Adrenal gland (tissue), 12 donors: ENCODE data around the gene SHTN1. TPM values are rescaled to one million over a fixed set of nuclear protein-coding genes. Genes with fewer than 3 reads are reported as not detected.

Source experiments
- DNase-seq, 7 donors: peaks; one replicate each; pipeline ENCODE4 v3.0.0-alpha.2; 2019 to 2020
- H3K27ac ChIP-seq, 5 donors: fragments of 200-600 bp; sonication (generic) in 4 of 5; 1 replicate in 3 of 5; 2 replicates in 2 of 5; pipeline versions ENCODE4 v1.5.1 to v1.8.0; 2016 to 2020; ENCODE audit warnings: mild to moderate bottlenecking in 1 of 5
- H3K27me3 ChIP-seq: fragments of 200-600 bp; 2 replicates; pipeline ENCODE4 v1.8.0; 2021
- H3K36me3 ChIP-seq, 2 donors: fragments of 200-600 bp; replicated peaks in 1 of 2; 1 replicate in 1 of 2; 2 replicates in 1 of 2; pipeline versions ENCODE4 v1.5.1 to v1.8.0; 2018 to 2022
- H3K4me1 ChIP-seq, 2 donors: fragments of 200-600 bp; replicated peaks in 1 of 2; 1 replicate in 1 of 2; 2 replicates in 1 of 2; pipeline versions ENCODE4 v1.5.1 to v1.8.0; 2018 to 2021
- H3K4me3 ChIP-seq, 4 donors: fragments of 200-600 bp; sonication (generic) in 3 of 4; one replicate each; pipeline ENCODE4 v1.5.1; 2016 to 2018
- H3K9me3 ChIP-seq, 3 donors: fragments of 200-600 bp; sonication (generic) in 1 of 3; replicated peaks in 1 of 3; 1 replicate in 2 of 3; 2 replicates in 1 of 3; pipeline versions ENCODE4 v1.5.1 to v1.8.0; 2016 to 2021
- CTCF ChIP-seq, 6 experiments: fragments of 450-650 bp in 4 of 6; fragments of 200-600 bp in 2 of 6; sonication (generic) in 1 of 6; IDR thresholded peaks; 1 replicate in 5 of 6; 2 replicates in 1 of 6; pipeline versions ENCODE4 v1.5.1 to v1.8.0; 2016 to 2021; ENCODE audit warnings: antibody characterized with exemption in 6 of 6, mild to moderate bottlenecking in 2 of 6, moderate library complexity in 1 of 6
- POLR2A ChIP-seq, 2 donors: fragments of 450-650 bp; IDR thresholded peaks; one replicate each; pipeline ENCODE4 v1.6.1; 2017; ENCODE audit warnings: antibody characterized with exemption in 2 of 2, mild to moderate bottlenecking in 2 of 2, moderate library complexity in 1 of 2
- WGBS, 4 donors: extraction: QIAGEN DNeasy Blood & Tissue Kit in 2 of 4; methylation state at CpG; one replicate each; pipeline versions ENCODE4 v1.1.5 to v1.1.7; 2013 to 2017; 5-methylcytosine and 5-hydroxymethylcytosine counted together
- intact Hi-C, 2 donors: fragments of 100-400 bp; cut with DNase I; formaldehyde crosslinking; loops; one replicate each; pipeline versions ENCODE4 v1.14.1 to v1.15.0; 2022 to 2023
- polyA plus RNA-seq, 3 donors: library from polyadenylated mRNA; stranded (reverse); fragments of 200-250 nt in 2 of 3; fragments of 350-450 nt in 1 of 3; fragmentation: Illumina TruSeq in 1 of 3; extraction: RNeasy Lipid Tissue Mini Kit (QIAGEN cat#74804) in 1 of 3; gene quantifications; one replicate each; pipeline ENCODE4 v1.2.3, GENCODE V29; 2013 to 2014
- total RNA-seq, 9 donors: library from RNA; depleted of rRNA in 4 of 9; stranded (reverse); fragments of >200 nt in 4 of 9; fragments of 120-200 nt in 1 of 9; fragmentation: NEBNext Ultra II Directional in 1 of 9; extraction: Animal tissue kit (Norgen Biotek cat#: 25700) in 1 of 9; gene quantifications; one replicate each; pipeline versions ENCODE4 v1.1.0 to v1.2.4, GENCODE V29; 2013 to 2023
- donor health status: healthy with polysubstance abuse.
- donor health status: Bipolar disorder and iron deficiency.
- donor health status: DM: yes; HTN: yes; CAD: no.
- donor health status: DM: no; HTN: no; CAD: no.
- donor health status: DM: no; HTN: no; CAD: no.
- donor health status: DM: yes; HTN: yes; CAD: no.

Gene SHTN1
- total and polyA plus RNA-seq, 12 donors, result 8.8 to 30.3 (median 18.5) TPM

GRCh38 chr10:116973371-116973905 is 31.5 kb downstream of the SHTN1 start:
- TF ChIP-seq CTCF (IDR thresholded peaks at IDR 0.05), result no peak
- no peak for TF ChIP-seq POLR2A (IDR thresholded peaks at IDR 0.05)
- peaks cover 0 to 8% of the 10 kb centered on the region in 2 donors for H3K4me1 ChIP-seq
- H3K9me3 ChIP-seq, result no peaks in the 10 kb centered on the region
- no peaks in the 10 kb centered on the region for H3K36me3 ChIP-seq
- H3K4me3 ChIP-seq, result no peak overlapping the region
- 87 to 98% (median 93%) methylated on average over 4 of the region's 4 CpGs for WGBS, 4 donors
- DNase-seq, result no peak
- no peak overlapping the region for H3K27ac ChIP-seq
- no peaks in the 10 kb centered on the region for H3K27me3 ChIP-seq
- intact Hi-C loops, result no loop called here

DNA sequence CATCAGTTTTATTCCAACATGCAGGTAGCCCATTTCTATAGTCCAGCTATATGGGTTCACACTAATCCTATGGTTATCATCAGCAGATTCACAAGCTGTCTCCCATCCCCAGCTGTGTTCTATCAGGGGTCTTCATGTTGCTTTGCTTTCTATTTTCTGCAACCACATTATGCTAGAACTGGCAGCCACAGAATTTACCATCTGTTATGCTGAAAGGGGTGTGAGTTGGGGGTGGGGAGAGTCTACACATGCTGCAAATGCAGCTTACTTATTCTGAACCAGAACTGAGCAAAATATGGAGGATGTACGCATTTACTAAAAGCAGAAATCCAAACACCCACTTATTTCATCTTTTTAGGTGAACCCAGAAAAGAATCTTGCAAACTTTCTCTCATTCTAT is 32.9 kb downstream of the SHTN1 start:
- WGBS, 4 donors, result 93 to 100% (median 95%) methylated on average over 1 of the region's 1 CpG
- H3K4me3 ChIP-seq, result no peak overlapping the region
- TF ChIP-seq POLR2A (IDR thresholded peaks at IDR 0.05) (no peak), CTCF (IDR thresholded peaks at IDR 0.05) (no peak)
- DNase-seq, result no peak
- no peak overlapping the region for H3K27ac ChIP-seq
- H3K4me1 ChIP-seq, result peaks cover 0 to 8% of the 10 kb centered on the region in 2 donors
- no peaks in the 10 kb centered on the region for H3K27me3 ChIP-seq
- no peaks in the 10 kb centered on the region for H3K9me3 ChIP-seq
- intact Hi-C loops, result no loop called here
- no peaks in the 10 kb centered on the region for H3K36me3 ChIP-seq

DNA sequence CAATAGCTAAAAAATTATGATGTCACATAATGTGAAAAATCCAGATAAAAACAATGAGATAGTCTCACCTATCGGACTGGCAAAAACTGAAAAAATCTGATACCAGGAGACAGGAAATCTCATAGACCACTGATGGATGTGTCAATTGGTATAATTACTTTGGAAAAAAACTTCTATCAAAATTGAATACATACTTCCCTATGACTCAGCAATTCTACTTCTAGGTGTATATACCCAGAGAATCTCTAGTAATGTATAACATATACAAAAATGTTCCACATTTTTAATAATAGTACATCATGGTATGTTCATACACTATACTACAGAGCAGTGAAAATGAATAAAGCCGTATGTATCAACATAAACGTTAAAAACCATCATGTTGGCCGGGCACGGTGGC is 34.9 kb downstream of the SHTN1 start:
- no peak overlapping the region for H3K27ac ChIP-seq
- no peaks in the 10 kb centered on the region for H3K36me3 ChIP-seq
- H3K4me1 ChIP-seq, result peaks cover 0 to 6% of the 10 kb centered on the region in 2 donors
- TF ChIP-seq CTCF (IDR thresholded peaks at IDR 0.05) (no peak), POLR2A (IDR thresholded peaks at IDR 0.05) (no peak)
- DNase-seq, result no peak
- no peak overlapping the region for H3K4me3 ChIP-seq
- no peaks in the 10 kb centered on the region for H3K9me3 ChIP-seq
- H3K27me3 ChIP-seq, result no peaks in the 10 kb centered on the region
- intact Hi-C loops, result no loop called here
- 94 to 97% (median 95%) methylated on average over 5 of the region's 5 CpGs for WGBS, 4 donors

GRCh38 chr10:116968331-116968730 is 36.7 kb downstream of the SHTN1 start:
- intact Hi-C loops, result no loop called here
- 94 to 98% (median 96%) methylated on average over 3 of the region's 3 CpGs for WGBS, 4 donors

More at GRCh38 chr10:116968331-116968730, 36.7 kb downstream of the SHTN1 start:
- Histone ChIP-seq H3K4me1 (no peaks in the 10 kb centered on the region), H3K9me3 (no peaks in the 10 kb centered on the region), H3K4me3 (no peak overlapping the region), H3K27ac (no peak overlapping the region), H3K36me3 (no peaks in the 10 kb centered on the region), H3K27me3 (no peaks in the 10 kb centered on the region)
- TF ChIP-seq POLR2A (IDR thresholded peaks at IDR 0.05) (no peak), CTCF (IDR thresholded peaks at IDR 0.05) (no peak)
- no peak for DNase-seq
